Cardiac septum (tissue), 1 donor: ENCODE measurements around the gene CACNG4. TPM values are rescaled to one million over a fixed set of nuclear protein-coding genes. Genes with fewer than 3 reads are reported as not detected.

Source experiments
- DNase-seq: peaks from one replicate; pipeline ENCODE4 v3.0.0-alpha.2; 2020; ENCODE audit warnings: low spot score
- intact Hi-C: fragments of 100-400 bp; cut with DNase I; formaldehyde crosslinking; loops from one replicate; pipeline ENCODE4 v1.14.0; 2022
- total RNA-seq: library from RNA; stranded (reverse); fragmentation: NEBNext Ultra II Directional; extraction: Animal tissue kit (Norgen Biotek cat#: 25700); gene quantifications from one replicate; pipeline ENCODE4 v1.2.1, GENCODE V29; 2021
- donor health status: DM: no; HTN: no; CAD: no.

Gene CACNG4
- total RNA-seq, 1 donor from 2014 or later = 0.05 TPM

GRCh38 chr17:66976379-66976663 is 11.8 kb downstream of the CACNG4 start:
- no peak for DNase-seq
- intact Hi-C loops = loop anchor here (10.0 kb wide), 2 partner anchors 78 to 262 kb away; no protein-coding TSS in a partner anchor

GRCh38 chr17:66976781-66977201 is 12.3 kb downstream of the CACNG4 start:
- intact Hi-C loops = loop anchor here (10.0 kb wide), 2 partner anchors 78 to 262 kb away; no protein-coding TSS in a partner anchor
- no peak for DNase-seq

GRCh38 chr17:66978514-66979061 is 14.1 kb downstream of the CACNG4 start:
- peak; percentile 84 for DNase-seq
- intact Hi-C loops = loop anchor here (10.0 kb wide), 2 partner anchors 76 to 264 kb away; no protein-coding TSS in a partner anchor

GRCh38 chr17:66980896-66981295 is 16.4 kb downstream of the CACNG4 start:
- DNase-seq = no peak
- intact Hi-C loops = no loop called here

- intact Hi-C loops = no loop called here
- DNase-seq = no peak
Measured at GRCh38 chr17:66981983-66982508, 17.5 kb downstream of the CACNG4 start.

- intact Hi-C loops = no loop called here
Measured at GRCh38 chr17:66983414-66984021, 19.0 kb downstream of the CACNG4 start.

GRCh38 chr17:66984730-66985129 is 20.2 kb downstream of the CACNG4 start:
- no peak for DNase-seq
- intact Hi-C loops = no loop called here

More at GRCh38 chr17:66983414-66984021, 19.0 kb downstream of the CACNG4 start:
- no peak for DNase-seq

GRCh38 chr17:66985338-66986237 is 21.1 kb downstream of the CACNG4 start:
- no peak for DNase-seq
- intact Hi-C loops = no loop called here

- no peak for DNase-seq
- intact Hi-C loops = no loop called here
Measured at GRCh38 chr17:66986659-66987058, 22.2 kb downstream of the CACNG4 start.

GRCh38 chr17:66987059-66987616 is 22.6 kb downstream of the CACNG4 start:
- DNase-seq = no peak
- intact Hi-C loops = no loop called here

- intact Hi-C loops = no loop called here
- DNase-seq = no peak
Measured at GRCh38 chr17:66988069-66988798, 23.7 kb downstream of the CACNG4 start.

- intact Hi-C loops = no loop called here
Measured at GRCh38 chr17:66989076-66989475, 24.6 kb downstream of the CACNG4 start.

GRCh38 chr17:66989579-66989978 is 25.1 kb downstream of the CACNG4 start:
- DNase-seq = no peak
- intact Hi-C loops = no loop called here

More at GRCh38 chr17:66989076-66989475, 24.6 kb downstream of the CACNG4 start:
- no peak for DNase-seq

- no peak for DNase-seq
Measured at GRCh38 chr17:66990047-66990446, 25.5 kb downstream of the CACNG4 start.

GRCh38 chr17:66992911-66993442 is 28.5 kb downstream of the CACNG4 start:
- no peak for DNase-seq

More at GRCh38 chr17:66990047-66990446, 25.5 kb downstream of the CACNG4 start:
- intact Hi-C loops = no loop called here

GRCh38 chr17:66994361-66994760 is 29.9 kb downstream of the CACNG4 start:
- no peak for DNase-seq
- intact Hi-C loops = no loop called here

More at GRCh38 chr17:66992911-66993442, 28.5 kb downstream of the CACNG4 start:
- intact Hi-C loops = no loop called here

GRCh38 chr17:66994930-66995535 is 30.5 kb downstream of the CACNG4 start:
- intact Hi-C loops = no loop called here
- DNase-seq = no peak

GRCh38 chr17:66995944-66996343 is 31.4 kb downstream of the CACNG4 start:
- intact Hi-C loops = no loop called here
- DNase-seq = no peak

GRCh38 chr17:66996926-66997325 is 32.4 kb downstream of the CACNG4 start:
- intact Hi-C loops = no loop called here
- no peak for DNase-seq
